Neural cell (in vitro differentiated cells): ENCODE data around the gene BMP8B.

Experiments used
- CTCF ChIP-seq: fragments of 450-650 bp; IDR thresholded peaks from 2 replicates; pipeline ENCODE4 v1.5.1; 2014; ENCODE audit warnings: antibody characterized with exemption, mild to moderate bottlenecking, moderate library complexity; ENCODE audit not compliant: poor library complexity, severe bottlenecking
- POLR2AphosphoS5 ChIP-seq: IDR thresholded peaks from 2 replicates; pipeline ENCODE4 v1.6.1; 2012

GRCh38 chr1:39738622-39739366 is 49.9 kb downstream of the BMP8B start, which contains the start of gene PPIE:
- TF ChIP-seq CTCF (no peak), POLR2AphosphoS5 (peak; percentile 79)
